ENCODE data around the gene AGT.
A peak's percentile ranks its signal among the peaks of the same experiment; 100 is the strongest.
"Not testable (repeated sequence)": the region's sequence is repeated elsewhere in the genome, so short reads cannot be mapped to it uniquely, and the experiment has no call there.

The AGT gene

DNA sequence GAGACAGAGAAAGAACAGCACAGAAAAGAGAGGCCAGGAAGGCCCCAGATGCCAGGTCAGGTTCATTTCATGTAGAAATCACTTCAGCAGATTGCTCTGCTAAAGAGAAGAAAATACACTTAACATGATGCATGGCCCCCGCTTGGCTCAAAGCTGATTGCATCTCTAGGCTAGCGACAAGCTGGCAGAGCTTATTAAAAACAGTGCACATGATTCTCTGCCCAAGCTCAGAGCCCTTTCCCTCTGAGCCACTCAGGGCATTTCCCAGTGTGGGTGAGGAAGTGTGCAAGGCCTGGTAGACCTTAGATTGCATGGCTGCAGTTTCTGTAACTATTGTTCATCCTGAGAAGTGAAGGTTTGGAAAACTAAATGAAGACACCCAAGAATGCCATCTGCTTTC lies 30.0 kb upstream of the AGT start:
- no peak for DNase-seq

DNA sequence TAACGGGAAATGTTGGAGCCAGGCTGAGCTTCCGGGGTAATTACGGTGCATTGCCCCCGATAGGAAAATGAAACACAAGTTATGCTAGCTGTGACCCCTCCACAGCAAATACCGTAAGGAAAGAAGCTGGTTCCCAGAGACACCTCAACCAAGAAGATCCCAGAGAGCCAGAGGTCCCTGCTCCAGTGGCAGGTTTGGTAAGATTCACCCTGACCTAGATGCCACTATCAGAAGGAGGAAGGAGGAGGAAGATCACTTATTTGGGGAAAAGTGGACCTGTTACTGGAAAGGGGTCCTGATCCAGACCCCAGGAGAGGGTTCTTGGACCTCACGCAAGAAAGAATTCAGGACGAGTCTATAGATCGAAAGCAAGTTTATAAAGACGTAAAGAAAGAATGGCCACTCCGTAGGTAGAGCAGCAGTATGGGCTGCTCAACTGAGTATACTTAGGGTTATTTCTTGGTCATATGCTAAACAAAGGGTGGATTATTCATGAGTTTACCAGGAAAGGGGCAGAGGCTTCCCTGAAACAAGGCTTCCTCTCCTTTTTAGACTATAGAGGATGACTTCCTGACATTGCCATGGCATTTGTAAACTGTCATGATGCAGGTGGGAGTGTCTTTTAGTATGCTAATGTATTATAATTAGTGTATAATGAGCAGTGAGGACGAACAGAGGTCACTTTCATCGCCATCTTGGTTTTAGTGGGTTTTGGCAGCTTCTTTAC lies 25.8 kb upstream of the AGT start:
- no peak for DNase-seq

DNA sequence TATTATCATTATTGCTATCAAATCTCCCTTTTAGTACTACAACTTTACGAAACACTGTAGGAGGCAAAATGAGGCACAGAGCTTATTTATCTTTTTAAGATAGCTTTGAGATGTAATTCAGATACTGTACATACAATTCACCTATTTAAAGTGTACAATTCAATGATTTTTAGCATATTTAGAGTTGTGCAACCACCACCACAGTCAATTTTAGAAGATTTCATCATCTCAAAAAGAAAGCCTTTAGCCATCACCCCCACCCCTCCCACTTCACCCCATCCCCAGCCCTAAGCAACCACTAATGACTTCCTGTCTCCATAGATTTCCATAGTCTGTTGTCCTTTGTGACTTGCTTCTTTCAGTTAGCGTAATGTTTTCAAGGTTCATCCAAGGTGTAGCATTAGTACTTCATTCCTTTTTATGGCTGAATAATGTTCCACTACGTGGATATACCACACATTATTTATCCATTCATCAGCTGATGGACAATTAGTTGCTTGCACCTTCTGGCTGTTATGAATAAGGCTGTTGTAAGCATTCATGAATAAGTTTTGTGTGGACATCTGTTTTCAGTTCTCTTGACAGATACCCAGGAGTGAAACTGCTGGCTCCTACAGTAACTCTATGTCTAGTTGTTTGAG lies 23.8 kb upstream of the AGT start:
- DNase-seq, result no peak

DNA sequence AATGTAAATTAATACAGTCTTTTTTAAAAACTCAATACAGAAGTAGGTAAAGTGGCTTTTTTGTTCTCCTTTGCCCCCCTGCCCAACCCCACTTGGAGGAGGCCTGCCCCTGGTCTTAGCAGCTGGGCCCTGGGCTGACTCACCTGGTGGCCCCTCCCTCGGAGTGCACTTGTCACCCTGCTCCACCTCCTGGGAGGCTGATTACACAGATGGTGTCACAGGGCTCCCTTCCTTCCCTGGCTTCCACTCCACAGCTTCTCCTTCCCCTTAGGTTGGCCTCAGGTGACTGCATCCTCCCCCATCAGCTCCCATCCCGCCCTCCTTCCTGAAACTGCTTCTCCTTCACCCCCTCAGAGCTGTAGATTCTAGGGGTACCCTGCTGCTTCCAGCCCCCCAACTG lies 21.5 kb upstream of the AGT start:
- no peak for DNase-seq

DNA sequence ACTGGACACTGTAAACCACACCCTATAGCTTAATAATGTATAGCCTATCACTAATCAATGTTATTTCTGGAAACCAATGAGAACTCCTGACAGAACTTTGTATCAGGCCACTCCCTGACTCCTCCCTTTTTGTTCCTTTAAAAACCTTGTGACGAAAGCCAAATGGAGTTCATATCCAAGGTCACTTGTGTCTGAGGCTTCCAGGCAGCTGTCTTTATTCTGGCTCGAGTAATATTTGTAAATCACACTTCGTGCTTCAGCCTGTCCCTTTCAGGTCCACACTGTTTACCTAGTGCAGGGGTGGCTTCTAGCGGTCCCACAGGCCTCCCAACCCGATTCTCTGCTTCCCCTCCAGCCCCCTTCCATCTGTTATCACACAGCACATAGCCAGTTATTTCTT lies 17.1 kb upstream of the AGT start:
- DNase-seq, result peak; percentile 31

DNA sequence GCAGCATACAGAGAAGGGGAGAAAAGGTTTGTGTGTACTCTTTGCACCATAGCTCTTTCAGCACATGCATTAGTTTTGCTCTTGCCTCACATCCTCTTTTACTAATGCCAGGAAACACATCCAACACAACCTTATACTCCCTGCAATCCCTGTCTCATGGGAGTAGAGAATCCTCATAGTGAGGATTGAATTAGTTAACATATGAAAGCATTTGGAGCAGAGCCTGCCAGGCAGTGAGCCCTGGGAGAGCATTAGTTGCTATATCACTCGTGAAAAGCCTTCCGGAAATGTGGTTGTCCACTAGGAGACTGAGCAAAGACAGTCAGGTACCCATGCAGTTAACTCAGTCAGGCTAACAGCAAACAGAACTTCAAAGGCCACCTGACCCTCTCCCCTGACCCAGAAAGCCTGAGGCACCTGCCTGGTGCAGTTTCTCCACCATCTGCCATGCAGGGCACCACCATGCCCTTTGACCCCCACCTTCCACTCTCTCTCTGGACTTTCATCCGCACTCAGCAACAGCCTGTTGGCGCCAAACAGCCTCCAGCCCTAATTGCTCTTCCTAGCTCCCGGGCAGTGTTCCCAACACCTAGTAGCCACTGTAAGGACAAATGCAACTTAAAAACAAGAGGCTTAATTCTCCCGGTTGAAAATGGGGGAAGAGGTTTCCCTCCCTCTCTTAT lies 14.9 kb upstream of the AGT start:
- DNase-seq, result no peak

DNA sequence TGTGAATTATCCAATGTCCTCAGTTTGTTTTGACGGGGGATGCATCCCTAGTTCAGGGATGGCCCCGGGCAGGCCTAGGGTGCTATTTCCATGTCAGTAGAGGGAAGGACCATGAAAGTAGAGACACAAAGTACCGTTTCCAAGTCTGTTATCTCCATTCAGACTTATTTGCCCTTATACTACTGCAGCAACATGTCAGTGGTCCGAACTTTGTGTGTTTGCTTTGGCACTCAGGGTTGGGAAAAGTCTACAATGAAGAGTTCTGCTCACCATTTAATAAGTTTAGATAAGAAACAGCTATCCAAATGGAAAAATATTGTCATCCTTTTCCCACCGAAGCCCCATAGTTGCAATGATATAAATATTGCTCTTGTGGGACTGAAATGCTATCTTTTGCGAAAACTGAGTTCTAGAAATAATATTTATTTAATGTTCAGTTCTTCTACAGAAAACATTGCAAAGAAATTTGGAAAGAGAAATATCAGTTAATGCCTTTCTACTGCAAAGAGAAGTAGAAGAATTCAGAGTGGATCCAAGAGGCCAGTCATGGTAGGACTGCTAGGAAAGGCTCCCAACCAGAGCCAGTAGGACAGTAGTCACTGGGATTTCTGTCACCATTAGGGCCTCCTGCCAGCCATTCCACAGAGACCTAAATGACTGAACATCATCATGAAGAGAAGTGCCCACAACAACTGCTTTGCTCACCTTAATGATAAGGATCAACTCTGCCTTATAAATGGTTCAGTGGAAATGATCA lies 11.5 kb upstream of the AGT start:
- no peak for DNase-seq

DNA sequence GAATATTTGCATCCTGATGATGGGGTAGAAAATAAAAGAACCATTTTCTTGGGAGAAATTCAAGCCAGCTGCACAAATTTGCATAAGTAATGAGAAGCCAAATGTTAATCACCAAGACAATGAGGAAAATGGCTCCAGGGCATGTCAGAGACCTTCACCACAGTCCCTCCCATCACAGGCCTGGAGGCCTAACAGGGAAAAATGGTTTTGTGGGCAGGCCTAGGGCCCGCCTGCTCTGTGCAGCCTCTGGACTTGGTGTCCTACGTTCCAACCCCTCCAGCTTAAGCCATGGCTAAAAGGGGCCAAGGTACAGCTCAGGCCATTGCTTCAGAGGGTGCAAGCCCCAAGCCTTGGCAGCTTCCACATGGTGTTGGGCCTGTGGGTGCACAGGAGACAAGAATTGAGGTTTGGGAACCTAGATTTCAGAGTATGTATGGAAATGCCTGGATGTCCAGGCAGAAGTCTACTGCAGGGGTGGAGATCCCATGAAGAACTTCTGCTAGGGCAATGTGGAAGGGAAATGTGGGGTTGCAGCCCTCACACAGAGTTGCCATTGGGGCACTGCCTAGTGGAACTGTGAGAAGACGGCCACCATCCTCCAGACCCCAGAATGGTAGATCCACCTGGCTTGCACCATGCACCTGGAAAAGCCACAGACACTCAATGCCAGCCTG lies 8.1 kb upstream of the AGT start:
- DNase-seq, result not testable (repeated sequence)

DNA sequence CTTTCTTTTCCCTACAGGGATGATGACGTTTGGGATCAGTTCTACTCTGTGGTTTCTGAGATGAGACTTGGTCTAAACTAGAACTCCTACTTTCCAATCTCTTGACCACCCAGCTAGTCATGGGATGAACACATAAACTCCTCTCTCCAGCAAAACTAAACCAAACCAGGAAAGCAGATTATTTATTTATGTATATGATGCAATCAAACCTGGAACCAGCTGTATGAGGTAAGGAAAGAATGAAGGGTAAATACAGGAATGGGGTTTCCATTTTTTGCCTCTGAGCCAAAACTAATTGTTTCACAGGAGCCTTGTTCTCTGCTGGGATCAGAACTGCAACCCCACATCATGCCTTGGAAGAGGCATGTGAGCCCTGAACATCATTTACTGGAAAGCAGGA lies 3.3 kb upstream of the AGT start:
- no peak for DNase-seq

DNA sequence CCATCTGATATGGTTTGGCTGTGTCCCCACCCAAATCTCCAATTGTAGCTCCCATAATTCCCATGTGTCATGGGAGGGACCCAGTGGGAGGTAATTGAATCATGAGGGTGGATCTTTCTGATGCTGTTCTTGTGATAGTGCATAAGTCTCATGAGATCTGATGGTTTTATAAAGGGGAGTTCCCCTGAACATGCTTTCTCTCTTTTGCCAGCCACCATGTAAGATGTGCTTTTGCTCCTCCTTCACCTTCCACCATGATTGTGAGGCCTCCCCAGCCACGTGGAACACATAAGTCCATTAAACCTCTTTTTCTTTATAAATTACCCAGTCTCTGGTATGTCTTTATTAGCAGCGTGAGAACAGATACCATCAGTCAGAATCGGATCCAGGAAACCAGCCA lies 2.5 kb upstream of the AGT start:
- DNase-seq, result not testable (repeated sequence)

DNA sequence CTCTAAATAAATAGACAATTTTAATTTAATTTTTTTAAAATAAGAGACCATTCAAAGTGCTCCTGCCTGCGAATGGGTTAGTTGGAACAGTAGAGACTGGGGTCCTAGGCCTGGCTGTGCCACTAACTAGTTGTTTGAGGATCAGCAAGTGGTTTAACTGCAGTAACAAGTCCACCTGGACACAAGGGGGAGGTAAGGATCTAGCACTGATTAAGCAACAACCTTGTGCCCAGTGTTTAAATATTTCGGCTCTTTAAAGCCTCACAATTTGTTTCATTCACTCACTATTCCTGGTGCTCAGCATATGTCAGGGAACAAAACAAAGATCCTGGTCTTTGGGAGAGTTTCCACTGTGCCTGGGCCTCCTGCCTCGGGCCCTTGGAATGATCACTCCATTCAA lies 1.6 kb upstream of the AGT start:
- DNase-seq, result no peak

DNA sequence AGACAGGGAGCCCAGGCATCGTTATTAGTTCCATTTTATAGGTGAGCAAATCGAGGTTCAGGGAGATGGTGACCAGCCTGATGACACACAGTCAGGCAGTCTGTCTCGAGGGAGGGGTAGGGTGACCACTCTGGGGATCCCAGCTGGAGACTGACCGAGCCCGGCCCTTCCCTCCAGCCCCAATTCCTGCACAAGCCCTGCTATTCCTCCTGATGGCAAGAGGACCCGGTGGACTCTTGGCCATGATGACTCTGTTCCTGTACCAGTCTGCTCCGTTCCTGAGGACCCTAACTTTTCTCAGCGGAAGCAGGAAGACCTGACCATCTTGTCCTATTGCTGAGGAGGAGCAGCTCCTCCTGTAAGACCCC lies 391 bp downstream of the AGT start:
- no peak for DNase-seq

DNA sequence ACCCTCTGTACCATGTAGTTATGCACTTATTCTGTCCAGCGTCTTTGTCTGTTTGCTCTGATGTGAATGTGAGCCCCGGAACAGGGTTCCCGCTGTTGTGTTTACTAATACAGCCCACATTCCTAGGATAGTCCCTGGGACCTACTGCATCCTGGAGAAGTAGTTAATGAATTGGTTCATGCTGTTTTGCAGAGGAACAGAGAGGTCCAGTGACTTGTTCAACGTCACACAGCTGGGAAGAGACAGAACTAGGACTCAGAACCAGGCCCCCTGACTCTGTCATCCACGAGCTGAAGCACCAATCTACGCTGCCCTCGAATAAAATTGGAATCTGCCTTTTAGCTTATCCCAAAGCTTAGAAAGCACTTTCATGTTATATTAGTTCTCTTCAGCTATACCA lies 784 bp downstream of the AGT start:
- DNase-seq, result no peak

DNA sequence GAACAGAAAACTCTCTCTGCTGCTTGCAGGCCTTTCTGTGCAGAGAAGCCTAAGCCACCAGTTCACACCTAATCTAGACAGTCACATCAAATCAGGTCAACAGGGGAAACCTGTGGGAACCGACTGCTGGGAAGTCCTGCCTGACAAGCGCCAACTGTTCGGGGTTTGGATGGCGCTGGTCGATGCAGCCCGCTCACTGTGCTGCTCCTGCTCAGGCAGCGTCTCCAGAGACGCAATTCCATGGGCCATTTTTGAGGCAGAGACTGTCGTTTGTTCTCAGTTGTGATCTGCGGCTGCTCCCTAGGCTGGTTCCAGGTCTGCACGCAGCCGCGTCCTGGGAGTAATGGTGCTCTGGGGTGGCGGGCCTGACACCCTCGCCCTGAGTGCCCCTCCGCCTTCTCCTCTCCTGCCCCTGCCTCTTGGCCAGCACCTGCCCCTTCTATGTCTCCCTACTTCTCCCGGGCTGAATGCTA lies 1.4 kb downstream of the AGT start:
- no peak for DNase-seq

DNA sequence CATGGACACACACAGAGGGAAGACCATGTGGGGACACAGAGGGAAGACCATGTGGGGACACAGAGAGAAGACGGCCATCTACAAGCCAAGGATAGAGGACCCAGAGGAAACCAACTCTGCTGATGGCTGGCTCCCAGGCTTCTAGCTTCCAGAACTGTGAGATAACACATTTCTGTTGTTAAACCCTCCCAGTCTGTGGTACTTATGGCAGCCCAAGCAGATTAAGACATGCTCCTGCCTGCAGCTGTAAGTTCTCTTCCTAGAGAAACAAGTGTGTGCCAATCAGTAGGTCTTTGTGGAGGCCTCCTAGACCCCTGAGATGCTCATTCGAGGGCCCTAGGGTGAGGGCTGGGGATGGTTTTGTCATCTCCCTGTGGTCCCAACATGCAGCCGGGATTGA lies 2.7 kb downstream of the AGT start:
- no peak for DNase-seq

DNA sequence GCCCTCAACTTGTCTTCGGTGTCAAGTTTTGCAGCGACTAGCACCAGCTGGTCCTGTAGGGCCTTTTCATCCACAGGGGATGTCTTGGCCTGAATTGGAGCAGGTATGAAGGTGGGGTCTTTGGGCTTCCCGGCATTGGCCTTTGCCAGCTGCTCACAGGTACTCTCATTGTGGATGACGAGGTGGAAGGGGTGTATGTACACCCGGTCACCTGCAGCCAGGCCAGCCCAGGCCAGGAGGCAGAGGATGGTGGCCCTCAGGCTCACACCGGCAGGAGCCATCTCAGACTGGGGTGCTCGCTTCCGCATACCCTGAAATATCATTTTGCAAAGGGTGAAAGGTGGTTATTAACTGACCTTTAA lies 3.4 kb downstream of the AGT start:
- no peak for DNase-seq

DNA sequence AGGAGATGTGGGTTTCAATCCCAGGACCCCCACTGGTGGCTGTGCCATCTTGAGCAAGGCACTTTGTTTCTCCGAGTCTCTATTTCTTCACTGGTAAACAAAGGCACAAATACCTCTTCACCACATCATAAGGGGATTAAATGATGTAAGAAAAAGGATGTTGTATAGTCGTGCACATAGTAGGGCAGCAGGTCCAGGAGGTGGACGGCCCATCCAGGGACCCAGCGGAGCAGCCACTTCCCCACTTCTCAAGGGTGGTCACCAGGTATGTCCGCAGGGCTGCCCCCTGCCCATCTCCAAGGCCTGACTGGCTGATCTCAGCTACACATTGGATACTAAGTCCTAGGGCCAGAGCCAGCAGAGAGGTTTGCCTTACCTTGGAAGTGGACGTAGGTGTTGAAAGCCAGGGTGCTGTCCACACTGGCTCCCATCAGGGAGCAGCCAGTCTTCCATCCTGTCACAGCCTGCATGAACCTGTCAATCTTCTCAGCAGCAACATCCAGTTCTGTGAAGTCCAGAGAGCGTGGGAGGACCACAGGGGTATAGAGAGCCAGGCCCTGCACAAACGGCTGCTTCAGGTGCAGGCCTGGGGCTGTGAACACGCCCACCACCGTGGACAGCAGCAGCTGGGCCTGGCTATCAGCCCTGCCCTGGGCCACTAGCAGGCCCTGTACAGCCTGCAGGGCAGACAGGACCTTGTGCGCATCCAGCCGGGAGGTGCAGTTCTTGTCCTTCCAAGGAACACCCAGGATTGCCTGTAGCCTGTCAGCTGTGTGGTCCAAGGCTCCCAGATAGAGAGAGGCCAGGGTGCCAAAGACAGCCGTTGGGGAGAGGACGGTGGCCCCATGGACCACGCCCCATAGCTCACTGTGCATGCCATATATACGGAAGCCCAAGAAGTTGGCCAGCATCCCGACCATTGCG lies 4.0 kb downstream of the AGT start:
- DNase-seq, result no peak

DNA sequence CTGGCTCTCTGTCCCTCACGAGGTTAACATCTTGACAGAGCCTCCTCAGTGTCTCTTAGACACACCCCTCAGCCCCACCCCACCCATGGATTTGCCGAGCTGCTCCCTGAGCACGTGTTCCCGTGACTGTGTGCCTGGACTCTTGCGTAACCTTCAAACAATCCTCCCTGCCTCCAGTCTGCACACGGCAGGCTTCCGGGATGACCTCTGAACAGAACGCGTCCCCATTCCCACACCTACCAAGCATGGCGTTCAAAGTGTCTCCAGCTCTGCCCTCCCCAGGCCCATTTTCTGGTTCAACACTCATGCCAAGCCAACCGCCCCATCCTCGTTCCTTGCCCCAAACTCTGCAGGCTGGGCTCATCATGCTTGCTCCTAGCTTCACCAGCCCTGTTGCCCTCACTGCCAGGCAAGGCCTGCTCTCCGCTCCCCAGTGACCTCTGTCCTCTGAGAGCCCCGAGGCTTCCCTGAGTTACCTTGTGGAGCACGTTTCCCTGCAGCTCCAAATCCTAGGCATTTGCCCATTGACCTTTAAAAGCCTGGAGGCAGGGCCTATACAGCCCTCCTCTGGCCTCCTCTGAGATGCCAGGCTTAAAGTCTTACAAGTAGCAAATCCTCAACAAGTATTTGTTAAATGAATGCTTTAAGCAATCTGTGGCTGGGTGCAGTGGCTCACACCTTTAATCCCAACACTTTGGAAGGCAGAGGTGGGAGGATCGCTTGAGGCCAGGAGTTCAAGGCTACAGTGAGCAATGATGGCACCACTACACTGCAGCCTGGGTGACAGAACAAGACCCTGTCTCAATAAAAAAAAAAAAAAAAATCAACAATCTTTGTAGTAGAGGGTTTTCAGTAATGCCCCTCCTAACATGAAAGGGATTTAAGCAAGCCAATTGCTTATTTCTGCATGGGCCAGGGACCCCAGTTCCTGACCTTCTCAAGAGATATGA lies 5.0 kb downstream of the AGT start:
- no peak for DNase-seq

DNA sequence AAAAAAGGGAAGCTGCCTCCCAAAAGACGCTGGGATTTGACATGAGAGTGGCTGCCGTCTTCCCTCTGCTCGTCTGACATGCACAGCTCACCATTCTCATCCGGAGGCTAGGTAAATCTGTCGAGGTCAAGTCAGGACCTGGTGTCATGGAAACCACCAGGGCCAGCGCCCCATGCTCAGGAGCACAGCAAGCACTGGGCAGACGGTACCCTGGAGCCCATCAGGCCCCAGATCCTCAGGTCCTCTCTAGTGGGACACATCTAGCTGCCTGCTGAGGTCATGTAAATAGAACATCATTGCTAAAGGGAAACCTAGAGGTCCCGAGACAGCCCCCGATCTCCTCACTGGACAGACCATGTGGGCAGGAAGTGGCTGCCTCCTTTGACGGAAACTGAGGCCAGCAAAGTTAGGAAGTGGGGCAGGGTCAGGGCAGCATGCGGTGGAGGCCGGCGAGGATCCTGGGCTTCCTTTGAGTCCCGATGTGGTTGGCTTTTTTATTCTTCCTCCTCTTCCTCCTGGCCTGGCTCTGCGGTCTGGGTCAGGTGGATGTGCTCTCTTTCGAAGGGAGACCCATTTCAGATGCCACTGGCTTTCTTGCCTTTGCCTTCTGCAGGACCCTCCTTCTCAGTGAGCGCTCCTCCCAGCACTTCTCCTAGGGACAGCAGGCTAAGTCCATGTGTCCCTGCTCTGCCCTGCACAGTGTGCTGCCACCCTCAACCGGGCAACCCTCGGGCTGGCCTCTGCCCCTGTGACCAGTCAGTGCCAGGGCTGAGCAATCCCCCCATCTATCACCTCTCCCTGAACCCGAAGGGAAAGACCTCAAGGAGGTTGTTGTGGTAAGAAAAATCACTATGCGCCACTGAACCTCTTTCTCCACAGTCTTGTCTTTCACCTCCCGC lies 5.9 kb downstream of the AGT start:
- DNase-seq, result no peak
